Articular chondrocyte of knee joint (primary cell): ENCODE measurements around the gene FRAT1. TPM values are rescaled to one million over a fixed set of nuclear protein-coding genes. Genes with fewer than 3 reads are reported as not detected.

Experiments
- small RNA-seq: library from RNA; depleted of rRNA; stranded (forward); fragments of <200 nt; gene quantifications from one replicate; pipeline ENCODE3, GENCODE V24; 2012
- total RNA-seq: library from RNA; depleted of rRNA; stranded (reverse); fragments of >200 nt; gene quantifications from 2 replicates; pipeline ENCODE4 v1.2.3, GENCODE V29; 2012

Gene FRAT1
- 2.1 and 2.6 TPM in 2 replicates for total RNA-seq

DNA sequence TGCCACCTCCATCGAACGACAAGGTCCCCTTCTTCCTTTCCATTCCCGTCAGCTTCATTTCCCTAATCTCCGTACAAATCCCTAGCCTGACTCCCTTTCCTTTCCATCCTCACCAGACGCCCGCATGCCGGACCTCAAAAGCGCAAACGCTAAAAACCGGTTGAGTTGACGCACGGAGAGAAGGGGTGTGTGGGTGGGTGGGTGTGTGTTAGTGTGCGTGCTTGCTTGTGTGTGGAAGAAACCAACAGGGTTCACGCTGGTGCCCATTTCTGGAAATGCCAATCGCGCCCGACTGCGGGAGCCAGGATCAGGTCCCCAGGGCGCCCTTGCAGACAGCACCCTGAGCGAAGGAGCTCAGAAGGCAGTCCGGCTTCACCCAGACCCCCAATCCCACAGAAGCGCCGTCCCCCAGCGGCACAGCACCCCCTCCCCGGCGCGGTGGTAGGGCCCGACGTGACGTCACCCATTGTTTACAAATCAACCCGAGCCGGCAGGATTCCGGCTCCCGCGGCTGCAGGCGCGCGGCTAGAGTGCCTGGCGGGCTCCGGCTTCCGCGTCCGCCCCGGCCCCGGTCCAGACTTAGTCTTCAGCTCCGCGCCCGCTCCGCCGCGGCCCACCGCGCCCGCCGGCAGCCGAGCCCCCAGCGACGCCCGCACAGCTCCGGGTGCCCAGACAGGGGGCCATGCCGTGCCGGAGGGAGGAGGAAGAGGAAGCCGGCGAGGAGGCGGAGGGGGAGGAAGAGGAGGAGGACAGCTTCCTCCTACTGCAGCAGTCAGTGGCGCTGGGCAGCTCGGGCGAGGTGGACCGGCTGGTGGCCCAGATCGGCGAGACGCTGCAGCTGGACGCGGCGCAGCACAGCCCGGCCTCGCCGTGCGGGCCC lies at the start of gene FRAT1:
Gene FRAT1, plus strand, starts transcription at position 500 of the 880 bp plus-strand sequence. Its CDS starts 183 bp downstream, at position 683.

GRCh38 chr10:97292097-97292861 lies 26.8 kb upstream of the FRAT1 start, which contains the start of gene ARHGAP19:
Gene ARHGAP19 (minus strand): TSS chr10:97292637. CDS start chr10:97292627, 10 bp downstream.

DNA sequence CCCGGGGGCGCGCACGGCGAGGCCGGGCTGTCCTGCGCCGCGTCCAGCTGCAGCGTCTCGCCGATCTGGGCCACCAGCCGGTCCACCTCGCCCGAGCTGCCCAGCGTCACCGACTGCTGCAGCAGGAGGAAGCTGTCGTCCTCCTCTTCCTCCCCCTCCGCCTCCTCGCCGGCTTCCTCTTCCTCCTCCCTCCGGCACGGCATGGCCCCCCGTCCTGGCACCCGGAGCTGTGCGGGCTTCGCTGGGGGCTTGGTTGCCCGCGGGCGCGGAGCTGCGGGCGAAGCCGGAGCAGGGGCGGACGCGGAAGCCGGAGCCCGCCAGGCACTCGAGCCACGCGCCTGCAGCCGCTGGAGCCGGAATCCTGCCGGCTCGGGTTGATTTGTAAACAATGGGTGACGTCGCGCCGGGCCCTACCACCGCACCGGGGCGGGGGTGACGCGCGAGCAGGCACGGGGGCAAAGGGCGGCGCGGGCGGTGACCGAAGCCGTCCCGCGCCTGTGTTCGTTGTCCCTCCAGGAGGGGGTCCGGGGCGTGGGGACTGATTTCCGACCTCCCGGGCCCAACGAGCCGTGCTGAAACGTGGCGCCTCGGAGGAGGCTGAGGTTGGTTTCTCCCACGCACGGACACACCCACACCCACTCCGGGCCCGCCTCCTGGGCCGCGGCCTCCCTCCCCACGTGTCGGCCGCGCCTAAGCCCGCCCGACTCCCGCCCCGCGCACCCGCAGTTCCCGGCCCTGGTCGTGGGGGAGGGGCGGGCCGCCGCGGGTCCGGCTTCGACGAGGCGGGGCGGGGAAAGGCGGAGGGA lies 15.5 kb downstream of the FRAT1 start, which contains the start of gene FRAT2:
Gene FRAT2, minus strand, starts transcription at position 360 of the 806 bp plus-strand sequence. Its CDS starts 157 bp downstream, at position 203.

Small RNA genes lying within 50 kb of the gene (small RNA-seq; reads per million reads assigned to genes)
- not detected for gene RF00017

Other genes starting within 250 kb of the FRAT1 start
- under 0.01 TPM in 2 replicates for gene SLIT1, start 133.3 kb upstream of the FRAT1 start, total RNA-seq
- gene ARHGAP19, start 26.6 kb upstream of the FRAT1 start, total RNA-seq, result 3.7 and 4.3 TPM in 2 replicates
- gene FRAT2, start 15.5 kb downstream of the FRAT1 start, total RNA-seq, result 5.0 and 6.5 TPM in 2 replicates
- gene RRP12, start 82.1 kb downstream of the FRAT1 start, total RNA-seq, result 14.0 and 15.2 TPM in 2 replicates
- 524 and 551 TPM in 2 replicates for gene PGAM1, start 106.9 kb downstream of the FRAT1 start, total RNA-seq
- gene EXOSC1, start 126.7 kb downstream of the FRAT1 start, total RNA-seq, result 36.5 and 44.2 TPM in 2 replicates
- 45.9 and 46.9 TPM in 2 replicates for gene ZDHHC16, start 126.9 kb downstream of the FRAT1 start, total RNA-seq
- gene MMS19, start 179.2 kb downstream of the FRAT1 start, total RNA-seq, result 56.3 and 57.9 TPM in 2 replicates
- gene UBTD1, start 179.7 kb downstream of the FRAT1 start, total RNA-seq, result 14.0 and 16.1 TPM in 2 replicates